HL-60/S4 treated with phorbol 12-myristate 13-acetate at 8.2 ng/mL for 4 days and 3 days (cell line): ENCODE data around the gene NKX1-1.

Source experiments
- in situ Hi-C: fragments of 300-500 bp; cut with MboI; formaldehyde crosslinking; loops from 2 replicates; pipeline ENCODE4 v1.15.0; 2022; ENCODE audit warnings: low sequenced_read_pairs

The NKX1-1 gene

GRCh38 chr4:1375051-1375721, 31.1 kb downstream of the NKX1-1 start:
- in situ Hi-C loops = no loop called here

GRCh38 chr4:1374706-1375045, 31.6 kb downstream of the NKX1-1 start:
- in situ Hi-C loops = loop anchor here (25.0 kb wide), 1 partner anchor 237 kb away; no protein-coding TSS in a partner anchor

- in situ Hi-C loops = loop anchor here (25.0 kb wide), 1 partner anchor 237 kb away; no protein-coding TSS in a partner anchor
These were observed 32.1 kb downstream of the NKX1-1 start for GRCh38 chr4:1373892-1374705.

GRCh38 chr4:1372576-1372975, 33.7 kb downstream of the NKX1-1 start:
- in situ Hi-C loops = loop anchor here (25.0 kb wide), 1 partner anchor 235 kb away; no protein-coding TSS in a partner anchor

GRCh38 chr4:1371176-1372165, 34.8 kb downstream of the NKX1-1 start:
- in situ Hi-C loops = loop anchor here (25.0 kb wide), 1 partner anchor 234 kb away; no protein-coding TSS in a partner anchor

GRCh38 chr4:1370321-1371124, 35.7 kb downstream of the NKX1-1 start:
- in situ Hi-C loops = loop anchor here (25.0 kb wide), 1 partner anchor 233 kb away; no protein-coding TSS in a partner anchor

GRCh38 chr4:1369479-1370079, 36.7 kb downstream of the NKX1-1 start:
- in situ Hi-C loops = loop anchor here (25.0 kb wide), 1 partner anchor 232 kb away; no protein-coding TSS in a partner anchor

- in situ Hi-C loops = loop anchor here (25.0 kb wide), 1 partner anchor 232 kb away; no protein-coding TSS in a partner anchor
These were observed 37.2 kb downstream of the NKX1-1 start for GRCh38 chr4:1369091-1369450.

GRCh38 chr4:1368421-1369090, 37.7 kb downstream of the NKX1-1 start:
- in situ Hi-C loops = loop anchor here (25.0 kb wide), 1 partner anchor 231 kb away; no protein-coding TSS in a partner anchor

GRCh38 chr4:1367936-1368289, 38.3 kb downstream of the NKX1-1 start:
- in situ Hi-C loops = loop anchor here (25.0 kb wide), 1 partner anchor 231 kb away; no protein-coding TSS in a partner anchor

- in situ Hi-C loops = loop anchor here (25.0 kb wide), 1 partner anchor 230 kb away; no protein-coding TSS in a partner anchor
These were observed 38.9 kb downstream of the NKX1-1 start for GRCh38 chr4:1367230-1367935.

- in situ Hi-C loops = loop anchor here (25.0 kb wide), 1 partner anchor 229 kb away; no protein-coding TSS in a partner anchor
These were observed 39.6 kb downstream of the NKX1-1 start for GRCh38 chr4:1366371-1367229.

GRCh38 chr4:1365271-1366178, 40.7 kb downstream of the NKX1-1 start:
- in situ Hi-C loops = loop anchor here (25.0 kb wide), 1 partner anchor 228 kb away; no protein-coding TSS in a partner anchor

- in situ Hi-C loops = loop anchor here (25.0 kb wide), 1 partner anchor 227 kb away; no protein-coding TSS in a partner anchor
These were observed 41.5 kb downstream of the NKX1-1 start for GRCh38 chr4:1364748-1365147.

- in situ Hi-C loops = loop anchor here (25.0 kb wide), 1 partner anchor 227 kb away; no protein-coding TSS in a partner anchor
These were observed 42.0 kb downstream of the NKX1-1 start for GRCh38 chr4:1364217-1364616.

GRCh38 chr4:1363513-1363912, 42.7 kb downstream of the NKX1-1 start:
- in situ Hi-C loops = loop anchor here (25.0 kb wide), 1 partner anchor 226 kb away; no protein-coding TSS in a partner anchor
